Measurements from ENCODE around the gene OPCML.

DNA sequence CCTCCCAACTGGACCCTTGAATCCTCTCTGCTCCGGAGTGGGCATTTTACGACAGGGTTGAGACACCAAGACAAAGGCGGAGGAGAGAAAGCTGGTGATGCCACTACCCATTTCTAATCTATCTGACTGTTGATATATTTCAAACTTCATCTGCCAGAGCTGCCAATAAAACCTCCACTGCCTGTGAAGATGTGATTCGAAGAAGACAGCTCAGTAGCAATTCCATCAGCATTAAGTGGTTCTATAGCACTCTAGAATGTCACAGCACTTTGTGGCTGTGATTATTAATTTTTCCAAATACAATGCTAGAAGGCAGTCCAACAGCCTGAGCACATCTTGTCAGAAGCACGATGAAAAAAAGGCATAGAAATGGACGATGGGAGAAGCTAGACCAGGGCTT, 282.8 kb downstream of the OPCML start:
- TF ChIP-seq, protein P1, sequence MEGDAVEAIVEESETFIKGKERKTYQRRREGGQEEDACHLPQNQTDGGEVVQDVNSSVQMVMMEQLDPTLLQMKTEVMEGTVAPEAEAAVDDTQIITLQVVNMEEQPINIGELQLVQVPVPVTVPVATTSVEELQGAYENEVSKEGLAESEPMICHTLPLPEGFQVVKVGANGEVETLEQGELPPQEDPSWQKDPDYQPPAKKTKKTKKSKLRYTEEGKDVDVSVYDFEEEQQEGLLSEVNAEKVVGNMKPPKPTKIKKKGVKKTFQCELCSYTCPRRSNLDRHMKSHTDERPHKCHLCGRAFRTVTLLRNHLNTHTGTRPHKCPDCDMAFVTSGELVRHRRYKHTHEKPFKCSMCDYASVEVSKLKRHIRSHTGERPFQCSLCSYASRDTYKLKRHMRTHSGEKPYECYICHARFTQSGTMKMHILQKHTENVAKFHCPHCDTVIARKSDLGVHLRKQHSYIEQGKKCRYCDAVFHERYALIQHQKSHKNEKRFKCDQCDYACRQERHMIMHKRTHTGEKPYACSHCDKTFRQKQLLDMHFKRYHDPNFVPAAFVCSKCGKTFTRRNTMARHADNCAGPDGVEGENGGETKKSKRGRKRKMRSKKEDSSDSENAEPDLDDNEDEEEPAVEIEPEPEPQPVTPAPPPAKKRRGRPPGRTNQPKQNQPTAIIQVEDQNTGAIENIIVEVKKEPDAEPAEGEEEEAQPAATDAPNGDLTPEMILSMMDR (optimal IDR thresholded peaks at IDR 0.05 in 1 of 3, IDR thresholded peaks at IDR 0.05 in 1 of 3, conservative IDR thresholded peaks at IDR 0.05 in 1 of 3; ENCODE audit: extremely low read depth in 1 of 3, insufficient read depth in 2 of 3, low read length in 3 of 3), result no peak
- TF ChIP-seq EZH2 (IDR thresholded peaks at IDR 0.05; ENCODE audit: low read length), result no peak

All from keratinocyte (primary cell).